ENCODE results near the gene PRND.

PRND gene

GRCh38 chr20:4708036-4708435 is 13.7 kb upstream of the PRND start:
- Histone ChIP-seq H3K27ac (no peak overlapping the region), H3K4me3 (no peak overlapping the region)
- no peak for TF ChIP-seq CTCF (IDR thresholded peaks at IDR 0.05)
- DNase-seq (ENCODE audit: low spot score) = no peak

GRCh38 chr20:4708856-4709255 is 12.9 kb upstream of the PRND start:
- TF ChIP-seq CTCF (IDR thresholded peaks at IDR 0.05) = no peak
- H3K27ac ChIP-seq = no peak overlapping the region
- H3K4me3 ChIP-seq = no peak overlapping the region
- no peak for DNase-seq (ENCODE audit: low spot score)

GRCh38 chr20:4709261-4710105 is 12.2 kb upstream of the PRND start:
- Histone ChIP-seq H3K27ac (no peak overlapping the region), H3K4me3 (no peak overlapping the region)
- no peak for DNase-seq (ENCODE audit: low spot score)
- TF ChIP-seq CTCF (IDR thresholded peaks at IDR 0.05) = no peak

GRCh38 chr20:4710106-4710475 is 11.6 kb upstream of the PRND start:
- Histone ChIP-seq H3K4me3 (no peak overlapping the region), H3K27ac (no peak overlapping the region)
- DNase-seq (ENCODE audit: low spot score) = no peak
- no peak for TF ChIP-seq CTCF (IDR thresholded peaks at IDR 0.05)

GRCh38 chr20:4711511-4711910 is 10.2 kb upstream of the PRND start:
- TF ChIP-seq CTCF (IDR thresholded peaks at IDR 0.05) = no peak
- Histone ChIP-seq H3K4me3 (no peak overlapping the region), H3K27ac (no peak overlapping the region)
- no peak for DNase-seq (ENCODE audit: low spot score)

- TF ChIP-seq CTCF (IDR thresholded peaks at IDR 0.05) = no peak
- Histone ChIP-seq H3K4me3 (no peak overlapping the region), H3K27ac (no peak overlapping the region)
- DNase-seq (ENCODE audit: low spot score) = no peak
Observed at GRCh38 chr20:4713401-4713800, 8.3 kb upstream of the PRND start.

GRCh38 chr20:4714818-4715217 is 6.9 kb upstream of the PRND start:
- Histone ChIP-seq H3K27ac (no peak overlapping the region), H3K4me3 (no peak overlapping the region)
- no peak for DNase-seq (ENCODE audit: low spot score)
- no peak for TF ChIP-seq CTCF (IDR thresholded peaks at IDR 0.05)
